ENCODE results near the gene S1PR5.
"Not testable (repeated sequence)": the region's sequence is repeated elsewhere in the genome, so short reads cannot be mapped to it uniquely, and the experiment has no call there.

DNA sequence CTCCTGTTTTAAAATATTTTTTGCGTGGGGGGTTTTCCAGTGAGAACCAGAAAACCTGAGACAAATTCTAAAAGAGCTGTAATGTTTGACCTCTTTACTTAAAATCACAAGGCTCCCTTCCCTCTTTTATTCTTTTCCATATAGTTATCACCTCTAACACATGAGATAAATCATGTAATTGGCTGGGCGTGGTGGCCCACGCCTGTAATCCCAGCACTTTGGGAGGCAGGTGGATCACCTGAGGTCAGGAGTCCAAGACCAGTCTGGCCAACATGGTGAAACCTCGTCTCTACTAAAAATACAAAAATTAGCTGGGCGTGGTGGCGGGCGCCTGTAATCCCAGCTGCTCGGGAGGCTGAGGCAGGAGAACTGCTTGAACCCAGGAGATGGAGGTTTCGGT is 33.8 kb upstream of the S1PR5 start:
- TF ChIP-seq, protein P1, sequence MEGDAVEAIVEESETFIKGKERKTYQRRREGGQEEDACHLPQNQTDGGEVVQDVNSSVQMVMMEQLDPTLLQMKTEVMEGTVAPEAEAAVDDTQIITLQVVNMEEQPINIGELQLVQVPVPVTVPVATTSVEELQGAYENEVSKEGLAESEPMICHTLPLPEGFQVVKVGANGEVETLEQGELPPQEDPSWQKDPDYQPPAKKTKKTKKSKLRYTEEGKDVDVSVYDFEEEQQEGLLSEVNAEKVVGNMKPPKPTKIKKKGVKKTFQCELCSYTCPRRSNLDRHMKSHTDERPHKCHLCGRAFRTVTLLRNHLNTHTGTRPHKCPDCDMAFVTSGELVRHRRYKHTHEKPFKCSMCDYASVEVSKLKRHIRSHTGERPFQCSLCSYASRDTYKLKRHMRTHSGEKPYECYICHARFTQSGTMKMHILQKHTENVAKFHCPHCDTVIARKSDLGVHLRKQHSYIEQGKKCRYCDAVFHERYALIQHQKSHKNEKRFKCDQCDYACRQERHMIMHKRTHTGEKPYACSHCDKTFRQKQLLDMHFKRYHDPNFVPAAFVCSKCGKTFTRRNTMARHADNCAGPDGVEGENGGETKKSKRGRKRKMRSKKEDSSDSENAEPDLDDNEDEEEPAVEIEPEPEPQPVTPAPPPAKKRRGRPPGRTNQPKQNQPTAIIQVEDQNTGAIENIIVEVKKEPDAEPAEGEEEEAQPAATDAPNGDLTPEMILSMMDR (optimal IDR thresholded peaks at IDR 0.05 in 1 of 3, IDR thresholded peaks at IDR 0.05 in 1 of 3, conservative IDR thresholded peaks at IDR 0.05 in 1 of 3; ENCODE audit: extremely low read depth in 1 of 3, insufficient read depth in 2 of 3, low read length in 3 of 3) = not testable (repeated sequence)
- not testable (repeated sequence) for TF ChIP-seq EZH2 (IDR thresholded peaks at IDR 0.05; ENCODE audit: low read length)
